Ishikawa (cell line): ENCODE data around the gene CPED1.

Experiments used
- CEBPB ChIP-seq: IDR thresholded peaks from 2 replicates; pipeline ENCODE4 v1.6.1; 2012
- CREB1 ChIP-seq: IDR thresholded peaks from 2 replicates; pipeline ENCODE4 v1.6.1; 2012; ENCODE audit warnings: low read depth
- EGR1 ChIP-seq: IDR thresholded peaks from 2 replicates; pipeline ENCODE4 v1.6.1; 2012
- EP300 ChIP-seq: IDR thresholded peaks from 2 replicates; pipeline ENCODE4 v1.6.1; 2012; ENCODE audit warnings: borderline replicate concordance
- FOXM1 ChIP-seq: IDR thresholded peaks from 2 replicates; pipeline ENCODE4 v1.6.1; 2012; ENCODE audit warnings: low read depth, borderline replicate concordance
- MAX ChIP-seq: IDR thresholded peaks from 2 replicates; pipeline ENCODE4 v1.6.1; 2012
- NFIC ChIP-seq: IDR thresholded peaks from 2 replicates; pipeline ENCODE4 v1.6.1; 2012
- RAD21 ChIP-seq: IDR thresholded peaks from 2 replicates; pipeline ENCODE4 v1.6.1; 2012; ENCODE audit warnings: low read depth
- TAF1 ChIP-seq: IDR thresholded peaks from 2 replicates; pipeline ENCODE4 v1.6.1; 2012; ENCODE audit warnings: low read depth, mild to moderate bottlenecking
- TCF12 ChIP-seq: IDR thresholded peaks from 2 replicates; pipeline ENCODE4 v1.6.1; 2012; ENCODE audit warnings: low read depth
- TEAD4 ChIP-seq: IDR thresholded peaks from 2 replicates; pipeline ENCODE4 v1.6.1; 2012
- USF1 ChIP-seq: IDR thresholded peaks from 2 replicates; pipeline ENCODE4 v1.6.1; 2012
- YY1 ChIP-seq: IDR thresholded peaks from 2 replicates; pipeline ENCODE4 v1.6.1; 2012; ENCODE audit warnings: low read depth
- ZBTB7A ChIP-seq: IDR thresholded peaks from 2 replicates; pipeline ENCODE4 v1.6.1; 2012; ENCODE audit warnings: low read depth
- TF ChIP-seq, protein P1 (sequence below): IDR thresholded peaks from 2 replicates; pipeline ENCODE4 v1.6.1; 2012; ENCODE audit warnings: low read depth, mild to moderate bottlenecking

CPED1 gene

DNA sequence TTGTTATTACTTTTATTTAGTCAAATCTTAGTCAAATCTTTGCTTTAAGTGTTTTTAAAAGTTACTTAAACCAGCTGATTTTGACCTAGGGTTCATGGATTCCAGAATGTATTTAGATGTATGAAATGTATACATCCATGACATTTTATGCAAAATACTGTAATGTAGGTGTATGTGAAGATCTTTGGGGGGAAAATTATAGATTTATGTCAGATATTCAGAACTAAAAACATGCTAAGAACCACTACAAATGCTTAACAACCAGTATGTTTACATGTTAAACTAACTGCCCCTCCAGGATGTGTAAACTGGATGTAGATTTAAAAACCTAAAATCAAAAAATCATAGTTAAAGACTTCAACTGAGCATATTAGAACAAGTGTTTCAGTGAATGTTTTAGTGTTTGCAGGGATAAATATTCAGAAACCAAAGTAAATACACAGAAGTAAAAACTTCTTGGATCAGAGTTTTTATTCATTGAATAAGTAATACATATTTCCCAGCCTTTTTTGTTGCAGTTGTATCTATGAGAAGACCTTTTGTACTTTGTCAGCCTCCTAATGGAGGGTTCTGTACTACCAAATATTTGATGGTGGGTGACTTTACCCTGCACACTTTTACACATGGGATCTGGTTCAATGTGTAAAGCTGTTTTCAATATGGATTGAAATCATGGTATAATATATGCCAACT is 3.9 kb downstream of the CPED1 start:
- no peak for TF ChIP-seq MAX
- TF ChIP-seq CEBPB = no peak
- no peak for TF ChIP-seq EGR1
- no peak for TF ChIP-seq TCF12
- no peak for TF ChIP-seq EP300
- TF ChIP-seq CREB1 = no peak
- TF ChIP-seq ZBTB7A = no peak
- TF ChIP-seq, protein P1, sequence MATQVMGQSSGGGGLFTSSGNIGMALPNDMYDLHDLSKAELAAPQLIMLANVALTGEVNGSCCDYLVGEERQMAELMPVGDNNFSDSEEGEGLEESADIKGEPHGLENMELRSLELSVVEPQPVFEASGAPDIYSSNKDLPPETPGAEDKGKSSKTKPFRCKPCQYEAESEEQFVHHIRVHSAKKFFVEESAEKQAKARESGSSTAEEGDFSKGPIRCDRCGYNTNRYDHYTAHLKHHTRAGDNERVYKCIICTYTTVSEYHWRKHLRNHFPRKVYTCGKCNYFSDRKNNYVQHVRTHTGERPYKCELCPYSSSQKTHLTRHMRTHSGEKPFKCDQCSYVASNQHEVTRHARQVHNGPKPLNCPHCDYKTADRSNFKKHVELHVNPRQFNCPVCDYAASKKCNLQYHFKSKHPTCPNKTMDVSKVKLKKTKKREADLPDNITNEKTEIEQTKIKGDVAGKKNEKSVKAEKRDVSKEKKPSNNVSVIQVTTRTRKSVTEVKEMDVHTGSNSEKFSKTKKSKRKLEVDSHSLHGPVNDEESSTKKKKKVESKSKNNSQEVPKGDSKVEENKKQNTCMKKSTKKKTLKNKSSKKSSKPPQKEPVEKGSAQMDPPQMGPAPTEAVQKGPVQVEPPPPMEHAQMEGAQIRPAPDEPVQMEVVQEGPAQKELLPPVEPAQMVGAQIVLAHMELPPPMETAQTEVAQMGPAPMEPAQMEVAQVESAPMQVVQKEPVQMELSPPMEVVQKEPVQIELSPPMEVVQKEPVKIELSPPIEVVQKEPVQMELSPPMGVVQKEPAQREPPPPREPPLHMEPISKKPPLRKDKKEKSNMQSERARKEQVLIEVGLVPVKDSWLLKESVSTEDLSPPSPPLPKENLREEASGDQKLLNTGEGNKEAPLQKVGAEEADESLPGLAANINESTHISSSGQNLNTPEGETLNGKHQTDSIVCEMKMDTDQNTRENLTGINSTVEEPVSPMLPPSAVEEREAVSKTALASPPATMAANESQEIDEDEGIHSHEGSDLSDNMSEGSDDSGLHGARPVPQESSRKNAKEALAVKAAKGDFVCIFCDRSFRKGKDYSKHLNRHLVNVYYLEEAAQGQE = no peak
- TF ChIP-seq TAF1 = no peak
- no peak for TF ChIP-seq FOXM1
- TF ChIP-seq NFIC = no peak
- no peak for TF ChIP-seq USF1
- TF ChIP-seq RAD21 = no peak
- TF ChIP-seq YY1 = no peak

GRCh38 chr7:120992965-120993494 is 4.5 kb downstream of the CPED1 start:
- no peak for TF ChIP-seq EGR1
- no peak for TF ChIP-seq FOXM1
- no peak for TF ChIP-seq MAX
- no peak for TF ChIP-seq CREB1
- TF ChIP-seq CEBPB = no peak
- TF ChIP-seq ZBTB7A = no peak
- no peak for TF ChIP-seq EP300
- TF ChIP-seq RAD21 = no peak
- TF ChIP-seq, protein P1 = no peak
- TF ChIP-seq TEAD4 = no peak
- TF ChIP-seq YY1 = no peak
- no peak for TF ChIP-seq NFIC
- no peak for TF ChIP-seq USF1
- TF ChIP-seq TAF1 = no peak
- no peak for TF ChIP-seq TCF12

- no peak for TF ChIP-seq YY1
- no peak for TF ChIP-seq CREB1
- no peak for TF ChIP-seq RAD21
- TF ChIP-seq TAF1 = no peak
- no peak for TF ChIP-seq TCF12
- TF ChIP-seq NFIC = no peak
- no peak for TF ChIP-seq EP300
- no peak for TF ChIP-seq USF1
- no peak for TF ChIP-seq EGR1
- no peak for TF ChIP-seq MAX
- no peak for TF ChIP-seq TEAD4
- no peak for TF ChIP-seq FOXM1
- TF ChIP-seq, protein P1 = no peak
- TF ChIP-seq ZBTB7A = no peak
- TF ChIP-seq CEBPB = no peak
These were observed 5.2 kb downstream of the CPED1 start for GRCh38 chr7:120993553-120994191.
